Adrenal gland (tissue), 5 donors: ENCODE data around the gene BEST2.

Experiments
- CTCF ChIP-seq, 6 experiments: fragments of 450-650 bp in 4 of 6; fragments of 200-600 bp in 2 of 6; sonication (generic) in 1 of 6; IDR thresholded peaks; 1 replicate in 5 of 6; 2 replicates in 1 of 6; pipeline versions ENCODE4 v1.5.1 to v1.8.0; 2016 to 2021; ENCODE audit warnings: antibody characterized with exemption in 6 of 6, mild to moderate bottlenecking in 2 of 6, moderate library complexity in 1 of 6
- POLR2A ChIP-seq, 2 donors: fragments of 450-650 bp; IDR thresholded peaks; one replicate each; pipeline ENCODE4 v1.6.1; 2017; ENCODE audit warnings: antibody characterized with exemption in 2 of 2, mild to moderate bottlenecking in 2 of 2, moderate library complexity in 1 of 2
- donor health status: DM: no; HTN: no; CAD: no.

DNA sequence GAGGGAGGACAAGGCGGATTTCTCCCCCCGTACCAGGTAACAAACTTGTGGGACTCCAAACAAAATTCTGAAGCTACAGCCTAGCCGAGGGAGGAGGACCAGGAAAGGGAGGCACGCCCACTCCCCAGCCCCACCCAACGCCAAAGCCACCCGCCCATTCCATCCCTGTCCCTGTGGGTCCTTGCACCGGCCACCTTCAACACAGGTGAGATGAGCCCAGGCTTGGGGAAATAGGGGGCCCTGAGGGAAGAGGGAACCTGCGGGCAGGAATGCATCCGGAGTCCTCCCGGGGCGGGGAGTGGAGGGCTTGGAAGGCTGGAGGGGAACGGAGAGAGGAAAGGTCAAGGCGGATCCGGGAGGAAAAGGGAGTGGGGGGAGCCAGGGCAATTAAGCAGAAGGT, at the start of gene BEST2:
- TF ChIP-seq CTCF (IDR thresholded peaks at IDR 0.05) (no peak), POLR2A (IDR thresholded peaks at IDR 0.05) (no peak)
